NCI-H2029 treated with DMSO at 0.1 percent for 48 hours (cell line): Measurements from ENCODE around the gene C1D.
"Not testable (repeated sequence)": the region's sequence is repeated elsewhere in the genome, so short reads cannot be mapped to it uniquely, and the experiment has no call there.

ENCODE experiments used
- DNase-seq: peaks from one replicate; lab custom pipeline; 2025; lab: John Stamatoyannopoulos, UW

C1D gene

DNA sequence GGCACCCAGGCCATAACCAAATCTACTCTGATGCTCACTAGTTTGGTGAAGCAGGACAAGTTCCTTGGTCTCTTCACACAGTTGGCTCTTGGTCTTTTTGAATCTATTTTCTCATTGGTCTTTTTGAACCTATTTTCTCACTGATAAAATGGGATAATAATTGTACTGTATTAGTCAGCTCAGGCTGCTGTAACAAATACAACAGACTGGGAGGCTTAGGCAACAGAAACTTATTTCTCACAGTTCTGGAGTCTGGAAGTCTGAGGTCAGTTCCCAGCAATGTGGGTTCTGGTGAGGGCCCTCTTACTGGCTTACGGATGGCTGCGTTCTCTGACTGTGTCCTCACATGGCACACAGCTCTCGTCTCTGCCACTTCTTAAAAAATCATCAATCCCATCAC lies 63.5 kb downstream of the C1D start:
- DNase-seq: no peak

DNA sequence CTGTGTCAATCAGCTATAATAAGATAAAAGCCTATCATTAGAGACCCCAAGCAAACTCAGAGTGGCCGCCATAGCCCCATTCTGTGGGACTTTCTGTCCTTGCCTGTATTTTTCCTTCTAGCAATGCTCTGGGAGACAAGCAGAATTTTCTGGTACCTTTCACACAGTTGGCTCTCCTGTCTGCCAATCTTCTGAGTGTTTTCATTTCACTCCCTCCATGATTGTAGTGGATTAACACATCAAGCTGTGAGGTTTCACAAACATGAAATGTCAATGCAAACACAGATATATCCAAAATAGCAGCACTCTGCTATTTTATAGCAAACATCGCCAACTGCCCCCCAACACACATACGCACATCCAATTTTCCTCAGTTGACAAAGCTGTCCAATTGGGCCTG lies 64.9 kb downstream of the C1D start:
- DNase-seq: no peak

DNA sequence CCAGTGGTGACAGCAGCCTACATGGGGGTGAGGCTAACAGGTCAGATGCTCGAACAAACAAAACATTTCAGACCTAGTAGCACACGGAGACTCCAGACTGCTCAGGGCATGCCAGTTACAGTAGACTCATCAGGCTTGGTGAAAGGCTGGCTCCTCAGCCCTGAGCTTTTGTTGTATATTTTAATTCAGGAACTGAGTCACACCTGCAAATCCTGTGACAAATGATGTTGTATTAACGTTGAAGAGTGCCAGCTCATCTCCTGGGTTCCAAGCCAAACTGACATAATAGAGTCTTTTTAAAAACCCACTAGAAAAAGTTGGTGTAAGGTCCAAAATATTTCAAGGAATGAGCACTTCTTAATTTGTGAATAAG lies 65.3 kb downstream of the C1D start:
- DNase-seq: no peak

DNA sequence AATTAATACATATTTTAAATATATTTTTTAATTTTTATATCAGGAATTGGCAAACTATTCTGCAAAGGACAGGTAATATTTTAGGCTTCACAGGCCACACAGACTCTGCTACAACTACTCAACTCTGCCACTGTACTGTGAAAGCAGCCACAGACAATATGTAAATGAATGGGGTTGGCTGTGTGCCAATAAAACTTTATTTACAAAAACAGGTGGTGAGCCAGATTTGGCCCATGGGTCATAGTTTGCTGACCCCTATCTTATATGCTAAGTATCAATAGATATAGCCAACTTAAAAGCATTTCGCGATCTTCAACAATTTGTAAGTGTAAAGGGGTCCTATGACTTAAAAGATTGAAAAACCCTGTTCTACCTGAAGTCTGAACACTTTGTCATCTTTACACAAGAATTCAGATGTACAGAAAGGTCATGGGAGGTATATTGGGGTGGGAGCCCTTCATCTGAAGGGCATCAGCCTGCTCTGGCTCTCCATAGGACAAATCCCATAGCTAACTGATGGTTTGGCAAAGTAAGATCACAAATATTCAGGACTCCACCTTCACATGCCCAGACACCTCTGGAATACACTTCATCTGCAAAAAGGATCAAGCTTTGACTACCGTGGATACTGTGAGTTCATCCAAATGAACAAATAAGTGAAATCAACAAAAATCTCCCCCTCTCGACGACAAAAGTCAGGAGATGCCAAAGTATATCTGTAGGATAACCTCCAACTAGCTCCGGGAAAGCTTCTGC lies 65.9 kb downstream of the C1D start:
- DNase-seq: no peak

DNA sequence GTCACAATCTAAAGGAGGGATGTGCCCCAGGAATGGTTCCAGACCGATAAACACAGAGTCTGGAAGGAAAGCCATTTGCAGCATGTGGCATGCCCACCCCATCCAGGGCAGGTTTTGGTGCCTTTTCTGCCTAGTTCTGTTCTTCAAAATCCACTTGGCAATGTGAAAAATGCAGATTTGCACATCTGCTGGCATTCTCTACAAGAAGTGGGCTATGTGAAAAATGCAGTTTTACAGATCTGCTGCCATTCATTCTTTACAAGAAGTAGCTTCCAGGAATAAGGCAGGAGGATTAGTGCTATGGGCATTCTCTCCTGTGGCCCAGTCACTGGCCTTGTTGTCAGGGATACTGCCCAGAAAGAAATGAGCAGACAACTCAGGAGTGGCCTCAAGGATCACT lies 68.1 kb downstream of the C1D start:
- DNase-seq: no peak

DNA sequence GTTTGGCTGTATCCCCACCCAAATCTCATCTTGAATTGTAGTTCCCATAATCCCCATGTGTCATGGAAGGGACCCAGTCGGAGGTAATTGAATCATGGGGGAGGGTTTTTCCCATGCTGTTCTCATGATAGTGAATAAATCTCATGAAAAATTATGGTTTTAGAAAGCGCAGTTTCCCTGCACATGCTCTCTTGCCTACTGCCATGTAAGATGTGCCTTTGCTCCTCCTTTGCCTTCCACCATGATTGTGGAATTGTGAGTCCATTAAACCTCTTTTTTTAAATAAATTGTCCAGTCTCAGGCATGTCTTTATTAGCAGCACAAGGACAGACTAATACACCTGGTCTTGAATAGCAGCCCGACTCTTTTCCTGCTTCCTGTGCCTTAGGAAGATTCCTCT lies 68.7 kb downstream of the C1D start:
- DNase-seq: not testable (repeated sequence)

DNA sequence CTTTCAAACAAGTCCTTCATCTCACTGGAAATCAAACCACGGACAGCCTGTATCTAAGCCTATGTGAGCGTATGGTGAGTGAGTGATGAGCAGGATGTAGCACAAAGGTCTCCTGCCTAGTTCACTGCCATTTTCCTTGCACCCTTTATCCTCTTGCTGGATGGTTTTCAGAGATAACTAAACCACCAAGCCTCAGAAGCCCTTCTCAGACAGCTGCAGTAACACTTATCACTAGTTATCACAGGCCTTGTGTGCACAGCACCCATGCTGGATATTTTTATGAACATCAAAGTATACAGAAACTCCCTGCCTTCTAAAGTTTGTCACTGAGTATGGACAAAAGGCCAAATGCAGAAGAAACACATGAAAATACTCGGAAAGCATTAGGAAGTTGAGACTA lies 69.5 kb downstream of the C1D start:
- no peak for DNase-seq

DNA sequence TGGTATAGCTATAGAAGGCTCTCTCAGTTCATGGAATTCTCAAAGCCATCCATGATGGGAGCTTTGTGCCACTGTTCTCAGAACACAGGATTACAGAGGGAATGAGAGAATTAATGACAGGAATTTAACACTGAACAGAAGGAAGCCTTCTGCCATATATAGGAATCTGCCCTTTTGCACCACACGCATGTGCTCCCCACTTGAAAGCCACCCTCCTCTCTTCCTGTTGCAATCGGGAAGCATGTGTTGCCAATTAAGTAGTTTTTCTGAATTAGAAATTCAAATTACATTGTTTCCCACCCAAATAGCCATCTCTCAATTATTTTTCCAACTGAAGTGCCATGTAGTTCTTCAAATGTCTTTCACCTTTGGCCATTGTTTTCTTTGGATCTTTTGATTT lies 71.3 kb downstream of the C1D start:
- no peak for DNase-seq
